HCT116 (cell line): ENCODE measurements around the gene NTNG2. TPM values are rescaled to one million over a fixed set of nuclear protein-coding genes. Genes with fewer than 3 reads are reported as not detected.

Experiments used
- ATAC-seq: fragments of 200-7000 bp; cut with Tn5 transposase; 2 replicates; pipeline ENCODE4 v1.9.1; 2020; ENCODE audit warnings: mild to moderate bottlenecking, moderate library complexity
- BruUV-seq: library from RNA; stranded (reverse); fragments of 400-500 nt; replicated peaks from 2 replicates; lab custom pipeline; 2021; lab: Mats Ljungman, UMichigan
- CTCF ChIA-PET: fragments of 300-600 bp; sonication (Branson Sonifier 250); formaldehyde crosslinking; loops from one replicate; lab custom pipeline; 2021; ENCODE audit warnings: antibody characterized with exemption; lab: Charles Lee
- POLR2A ChIA-PET: fragments of 300-600, 350-600 bp; sonication (Branson Sonifier 250); formaldehyde crosslinking; loops from one replicate; lab custom pipeline; 2021; ENCODE audit warnings: antibody characterized with exemption; lab: Charles Lee
- RAD21 ChIA-PET, 2 experiments: fragments of 300-600 bp; sonication (Branson Sonifier 250); formaldehyde crosslinking; loops; one replicate each; lab custom pipeline; 2023; ENCODE audit warnings: low total read pairs in 2 of 2; ENCODE audit not compliant: uncharacterized antibody in 2 of 2, unreplicated experiment in 2 of 2, low non-redundant PET in 1 of 2; lab: Charles Lee
- DNase-seq: peaks from one replicate; pipeline ENCODE4 v3.0.0-alpha.2; 2010; ENCODE audit warnings: low read depth, low spot score
- H2AFZ ChIP-seq: fragments of 200-600 bp; shearing (Covaris generic), sonication (generic); 2 replicates; pipeline ENCODE4 v1.6.1; 2017; ENCODE audit warnings: low read depth, mixed run types, mixed read lengths, antibody characterized with exemption, low read length; ENCODE audit not compliant: poor library complexity, severe bottlenecking
- H3K27ac ChIP-seq: 2 replicates; pipeline ENCODE4 v1.5.1; 2012; ENCODE audit warnings: low read depth, low read length
- H3K27me3 ChIP-seq: fragments of 200-600 bp; sonication (generic); 2 replicates; pipeline ENCODE4 v1.6.1; 2016; ENCODE audit warnings: mixed run types, low read length, mixed read lengths; ENCODE audit not compliant: insufficient read depth
- H3K36me3 ChIP-seq, 2 experiments: fragments of 200-500 bp in 1 of 2; fragments of 200-600 bp in 1 of 2; sonication (Bioruptor generic) in 1 of 2; sonication (generic) in 1 of 2; 2 replicates each; pipeline versions ENCODE4 v1.5.1 to v1.6.1; 2014 to 2016; ENCODE audit warnings: low read length in 2 of 2, inconsistent platforms in 1 of 2, mixed read lengths in 1 of 2, mixed run types in 1 of 2; ENCODE audit not compliant: insufficient read depth in 2 of 2, control insufficient read depth in 1 of 2
- H3K4me1 ChIP-seq, 2 experiments: fragments of 200-600 bp in 1 of 2; sonication (generic) in 1 of 2; 2 replicates each; pipeline versions ENCODE4 v1.5.1 to v1.6.1; 2012 to 2017; ENCODE audit warnings: low read length in 2 of 2, inconsistent platforms in 1 of 2, mild to moderate bottlenecking in 1 of 2, mixed read lengths in 1 of 2, mixed run types in 1 of 2, moderate library complexity in 1 of 2; ENCODE audit not compliant: insufficient read depth in 2 of 2, control insufficient read depth in 1 of 2
- H3K4me2 ChIP-seq: fragments of 200-600 bp; sonication (generic); 2 replicates; pipeline ENCODE4 v1.6.1; 2017; ENCODE audit warnings: mixed run types, low read length, mixed read lengths
- H3K4me3 ChIP-seq, 2 experiments: fragments of 200-600 bp in 1 of 2; sonication (generic) in 1 of 2; replicated peaks in 1 of 2; 2 replicates each; pipeline ENCODE4 v1.5.1; 2011 to 2016; ENCODE audit warnings: low read length in 2 of 2, control low read depth in 1 of 2, low read depth in 1 of 2, mild to moderate bottlenecking in 1 of 2, mixed read lengths in 1 of 2, mixed run types in 1 of 2
- H3K79me2 ChIP-seq: fragments of 200-600 bp; sonication (generic); 2 replicates; pipeline ENCODE4 v1.6.1; 2017; ENCODE audit warnings: mild to moderate bottlenecking, mixed run types, low read length, moderate library complexity, mixed read lengths; ENCODE audit not compliant: insufficient read depth
- H3K9ac ChIP-seq: fragments of 200-600 bp; sonication (generic); 2 replicates; pipeline ENCODE4 v1.6.1; 2016; ENCODE audit warnings: low read length, mixed read lengths
- H3K9me2 ChIP-seq: fragments of 200-600 bp; sonication (generic), shearing (Covaris generic); 2 replicates; pipeline ENCODE4 v1.6.1; 2017; ENCODE audit warnings: mixed run types, mild to moderate bottlenecking, moderate library complexity; ENCODE audit not compliant: insufficient read depth
- H3K9me3 ChIP-seq, 2 experiments: fragments of 200-500 bp in 1 of 2; fragments of 200-600 bp in 1 of 2; sonication (Bioruptor generic) in 1 of 2; sonication (generic) in 1 of 2; 2 replicates each; pipeline ENCODE4 v1.6.1; 2014 to 2017; ENCODE audit warnings: low read length in 2 of 2, mixed read lengths in 2 of 2, inconsistent platforms in 1 of 2, low read depth in 1 of 2, mild to moderate bottlenecking in 1 of 2, mixed run types in 1 of 2, moderate library complexity in 1 of 2; ENCODE audit not compliant: control insufficient read depth in 1 of 2, insufficient read depth in 1 of 2
- H4K20me1 ChIP-seq: fragments of 200-600 bp; sonication (generic), shearing (Covaris generic); 2 replicates; pipeline ENCODE4 v1.6.1; 2017; ENCODE audit warnings: mixed run types, mild to moderate bottlenecking, moderate library complexity; ENCODE audit not compliant: insufficient read depth
- ATF3 ChIP-seq: IDR thresholded peaks from 2 replicates; pipeline ENCODE4 v1.6.1; 2012
- CTCF ChIP-seq, 3 experiments: fragments of 200-600 bp in 1 of 3; sonication (generic) in 1 of 3; IDR thresholded peaks in 2 of 3; conservative IDR thresholded peaks in 1 of 3; 2 replicates each; pipeline ENCODE4 v1.5.1; 2012 to 2017; ENCODE audit warnings: low read depth in 2 of 3, low read length in 2 of 3, antibody characterized with exemption in 1 of 3, borderline replicate concordance in 1 of 3, control low read depth in 1 of 3, mild to moderate bottlenecking in 1 of 3, mixed read lengths in 1 of 3, mixed run types in 1 of 3, moderate library complexity in 1 of 3; ENCODE audit not compliant: insufficient read depth in 1 of 3
- MAX ChIP-seq: IDR thresholded peaks from 2 replicates; pipeline ENCODE4 v1.6.1; 2012
- RAD21 ChIP-seq: IDR thresholded peaks from 2 replicates; pipeline ENCODE4 v1.6.1; 2012; ENCODE audit warnings: low read depth, mild to moderate bottlenecking
- REST ChIP-seq: IDR thresholded peaks from 2 replicates; pipeline ENCODE4 v1.6.1; 2012; ENCODE audit warnings: low read depth
- intact Hi-C: fragments of 100-400 bp; cut with micrococcal nuclease; formaldehyde crosslinking; loops from 2 replicates; pipeline ENCODE4 v1.10.0; 2022
- total RNA-seq: library from RNA; stranded (reverse); gene quantifications from one replicate; pipeline ENCODE4 v1.2.1, GENCODE V29; 2021; ENCODE audit not compliant: unreplicated experiment

The NTNG2 gene
- total RNA-seq, 1 experiment from 2014 or later = 2.5 TPM

GRCh38 chr9:132181796-132182313, 20.0 kb downstream of the NTNG2 start (continued):
- TF ChIP-seq REST (no peak), RAD21 (no peak), ATF3 (no peak), MAX (no peak)

GRCh38 chr9:132182314-132183091, 20.6 kb downstream of the NTNG2 start:
- no TSS peak for BruUV-seq
- Histone ChIP-seq H3K4me3 (no peak overlapping the region), H2AFZ (no peak overlapping the region), H3K4me2 (no peak overlapping the region), H3K36me3 (no peaks in the 10 kb centered on the region), H4K20me1 (no peaks in the 10 kb centered on the region), H3K27ac (no peak overlapping the region), H3K79me2 (no peaks in the 10 kb centered on the region), H3K4me1 (no peaks in the 10 kb centered on the region), H3K9ac (no peak overlapping the region), H3K9me3 (no peaks in the 10 kb centered on the region), H3K9me2 (no peaks in the 10 kb centered on the region), H3K27me3 (peaks cover 4% of the 10 kb centered on the region; the same call in 1 of the 2 replicates)
- ChIA-PET POLR2A (no interaction called here), RAD21 (interaction anchor here in 1 of 2 experiments (1.1 kb wide), 1 partner anchor 54 kb away, joined by 3 read pairs; no protein-coding TSS in a partner anchor), CTCF (interaction anchor here (0.9 to 1.2 kb wide), 2 partner anchors 12 to 13 kb away, joined by 4 to 5 read pairs; no protein-coding TSS in a partner anchor)
- DNase-seq = no peak
- intact Hi-C loops = no loop called here
- TF ChIP-seq CTCF (IDR thresholded peaks at IDR 0.05 in 2 of 3, conservative IDR thresholded peaks at IDR 0.05 in 1 of 3; ENCODE audit: borderline replicate concordance in 1 of 3, insufficient read depth in 1 of 3, low read depth in 2 of 3, low read length in 2 of 3) (peak in 2 of 3 experiments; percentile 29 to 31; a peak in 3 of 6 replicates), RAD21 (no peak)
- peak; percentile 70 for ATAC-seq
